ENCODE results near the gene OR2M5.

Gene OR2M5

GRCh38 chr1:248144513-248145198, at the start of gene OR2M5:
Gene OR2M5 (plus strand): TSS chr1:248145148. CDS start chr1:248145148, 0 bp downstream.
- DNase-seq, result no peak

- no peak for DNase-seq
Observed at GRCh38 chr1:248098529-248098928, 46.4 kb upstream of the OR2M5 start.

GRCh38 chr1:248102847-248103246, 42.1 kb upstream of the OR2M5 start:
- no peak for DNase-seq

- DNase-seq, result no peak
Observed at GRCh38 chr1:248111157-248111556, 33.8 kb upstream of the OR2M5 start.

- no peak for DNase-seq
Observed at GRCh38 chr1:248114890-248115289, 30.1 kb upstream of the OR2M5 start.

GRCh38 chr1:248127653-248128052, 17.3 kb upstream of the OR2M5 start:
- DNase-seq, result no peak

- no peak for DNase-seq
Observed at GRCh38 chr1:248136811-248137210, 8.1 kb upstream of the OR2M5 start.

GRCh38 chr1:248140846-248141245, 4.1 kb upstream of the OR2M5 start:
- DNase-seq, result no peak

GRCh38 chr1:248143311-248143710, 1.6 kb upstream of the OR2M5 start:
- DNase-seq, result no peak

- no peak for DNase-seq
Observed at GRCh38 chr1:248152056-248152827, 7.3 kb downstream of the OR2M5 start.

- no peak for DNase-seq
Observed at GRCh38 chr1:248155927-248156326, 11.0 kb downstream of the OR2M5 start.

GRCh38 chr1:248158758-248159157, 13.8 kb downstream of the OR2M5 start:
- DNase-seq, result no peak

- no peak for DNase-seq
Observed at GRCh38 chr1:248164031-248164430, 19.1 kb downstream of the OR2M5 start.

GRCh38 chr1:248165186-248165585, 20.2 kb downstream of the OR2M5 start:
- no peak for DNase-seq

GRCh38 chr1:248174521-248174920, 29.6 kb downstream of the OR2M5 start, which contains the start of gene OR2M2:
Gene OR2M2 (plus strand): TSS chr1:248174821. CDS start chr1:248179986, 5,165 bp downstream.
- DNase-seq, result no peak

- DNase-seq, result no peak
Observed at GRCh38 chr1:248183996-248184395, 39.0 kb downstream of the OR2M5 start.

- no peak for DNase-seq
Observed at GRCh38 chr1:248187363-248187762, 42.4 kb downstream of the OR2M5 start.

- no peak for DNase-seq
Observed at GRCh38 chr1:248189026-248189425, 44.1 kb downstream of the OR2M5 start.

- no peak for DNase-seq
Observed at GRCh38 chr1:248194117-248194516, 49.2 kb downstream of the OR2M5 start.
